ENCODE data around the gene ASB2.

Gene ASB2

GRCh38 chr14:93930989-93931307 is 45.4 kb downstream of the ASB2 start:
- no peak overlapping the region for H3K27ac ChIP-seq (replicated peaks)
- no peaks in the 10 kb centered on the region for H3K27me3 ChIP-seq (ENCODE audit: insufficient read depth, poor library complexity, severe bottlenecking)
- no peak overlapping the region for H3K4me3 ChIP-seq (replicated peaks; ENCODE audit: insufficient read depth, low read length)
- TF ChIP-seq SPI1 (IDR thresholded peaks at IDR 0.05; ENCODE audit: borderline replicate concordance, low read depth) = no peak
- no peak for DNase-seq (ENCODE audit: low read depth in 1 of 2, low spot score in 1 of 2)

- TF ChIP-seq CTCF (IDR thresholded peaks at IDR 0.05; ENCODE audit: insufficient read depth, low read length) (no peak), POLR2AphosphoS5 (IDR thresholded peaks at IDR 0.05; ENCODE audit: low read depth) (no peak), REST (IDR thresholded peaks at IDR 0.05; ENCODE audit: insufficient replicate concordance, low read depth) (no peak), SPI1 (IDR thresholded peaks at IDR 0.05; ENCODE audit: borderline replicate concordance, low read depth) (no peak), GABPA (IDR thresholded peaks at IDR 0.05; ENCODE audit: low read depth) (no peak)
- H3K27me3 ChIP-seq (ENCODE audit: insufficient read depth, poor library complexity, severe bottlenecking) = no peaks in the 10 kb centered on the region
- H3K27ac ChIP-seq (replicated peaks) = no peak overlapping the region
- H3K4me3 ChIP-seq (replicated peaks; ENCODE audit: insufficient read depth, low read length) = no peak overlapping the region
- no peak for DNase-seq (ENCODE audit: low read depth in 1 of 2, low spot score in 1 of 2)
Measured at GRCh38 chr14:93930296-93930988, 45.9 kb downstream of the ASB2 start.

- Histone ChIP-seq H3K27me3 (ENCODE audit: insufficient read depth, poor library complexity, severe bottlenecking) (no peaks in the 10 kb centered on the region), H3K4me3 (replicated peaks; ENCODE audit: insufficient read depth, low read length) (no peak overlapping the region), H3K27ac (replicated peaks) (no peak overlapping the region)
- TF ChIP-seq REST (IDR thresholded peaks at IDR 0.05; ENCODE audit: insufficient replicate concordance, low read depth) = no peak
- no peak for TF ChIP-seq SPI1 (IDR thresholded peaks at IDR 0.05; ENCODE audit: borderline replicate concordance, low read depth)
- no peak for DNase-seq (ENCODE audit: low read depth in 1 of 2, low spot score in 1 of 2)
Measured at GRCh38 chr14:93929657-93930056, 46.7 kb downstream of the ASB2 start.

GRCh38 chr14:93929048-93929535 is 47.3 kb downstream of the ASB2 start:
- no peak for DNase-seq (ENCODE audit: low read depth in 1 of 2, low spot score in 1 of 2)
- Histone ChIP-seq H3K27me3 (ENCODE audit: insufficient read depth, poor library complexity, severe bottlenecking) (no peaks in the 10 kb centered on the region), H3K4me3 (replicated peaks; ENCODE audit: insufficient read depth, low read length) (no peak overlapping the region), H3K27ac (replicated peaks) (no peak overlapping the region)
- TF ChIP-seq SPI1 (IDR thresholded peaks at IDR 0.05; ENCODE audit: borderline replicate concordance, low read depth) = no peak
- no peak for TF ChIP-seq GABPA (IDR thresholded peaks at IDR 0.05; ENCODE audit: low read depth)
- no peak for TF ChIP-seq POLR2AphosphoS5 (IDR thresholded peaks at IDR 0.05; ENCODE audit: low read depth)
- no peak for TF ChIP-seq REST (IDR thresholded peaks at IDR 0.05; ENCODE audit: insufficient replicate concordance, low read depth)
- no peak for TF ChIP-seq CTCF (IDR thresholded peaks at IDR 0.05; ENCODE audit: insufficient read depth, low read length)

Measured in HL-60 (cell line).